Thyroid gland (tissue), 4 donors: Measurements from ENCODE around the gene PRRC2A. TPM values are rescaled to one million over a fixed set of nuclear protein-coding genes. Genes with fewer than 3 reads are reported as not detected.

Experiments used
- DNase-seq, 2 donors: peaks; one replicate each; pipeline ENCODE4 v3.0.0-alpha.2; 2019
- H3K27ac ChIP-seq, 3 donors: fragments of 200-600 bp; sonication (generic); 1 replicate in 2 of 3; 2 replicates in 1 of 3; pipeline ENCODE4 v1.5.1; 2016 to 2019; ENCODE audit warnings: mild to moderate bottlenecking in 1 of 3, moderate library complexity in 1 of 3
- H3K27me3 ChIP-seq: fragments of 200-600 bp; sonication (generic); one replicate; pipeline ENCODE4 v1.5.1; 2019
- H3K36me3 ChIP-seq, 2 donors: fragments of 200-600 bp; sonication (generic); one replicate each; pipeline ENCODE4 v1.5.1; 2016 to 2019
- H3K4me1 ChIP-seq, 2 donors: fragments of 200-600 bp; sonication (generic); one replicate each; pipeline ENCODE4 v1.5.1; 2017 to 2019
- H3K4me3 ChIP-seq, 3 donors: fragments of 200-600 bp; sonication (generic); replicated peaks in 1 of 3; 1 replicate in 2 of 3; 2 replicates in 1 of 3; pipeline ENCODE4 v1.5.1; 2016; ENCODE audit warnings: mild to moderate bottlenecking in 1 of 3
- H3K9me3 ChIP-seq: fragments of 200-600 bp; sonication (generic); one replicate; pipeline ENCODE4 v1.5.1; 2017
- POLR2A ChIP-seq, 2 donors: fragments of 450-650 bp; IDR thresholded peaks; one replicate each; pipeline ENCODE4 v1.6.1; 2017; ENCODE audit warnings: antibody characterized with exemption in 2 of 2, mild to moderate bottlenecking in 2 of 2, moderate library complexity in 1 of 2
- WGBS, 2 donors: methylation state at CpG; one replicate each; pipeline ENCODE4 v1.1.5; 2017; 5-methylcytosine and 5-hydroxymethylcytosine counted together
- intact Hi-C: fragments of 100-400 bp; cut with DNase I; formaldehyde crosslinking; loops from one replicate; pipeline ENCODE4 v1.15.1; 2023
- total RNA-seq, 4 donors: library from RNA; depleted of rRNA; stranded (reverse); fragments of >200 nt; gene quantifications; one replicate each; pipeline ENCODE4 v1.2.3, GENCODE V29; 2016
- TF ChIP-seq, protein P1 (sequence below), 6 experiments: fragments of 200-600 bp in 3 of 6; fragments of 450-650 bp in 3 of 6; sonication (generic) in 3 of 6; IDR thresholded peaks; one replicate each; pipeline ENCODE4 v1.5.1; 2016 to 2019; ENCODE audit warnings: antibody characterized with exemption in 6 of 6, mild to moderate bottlenecking in 2 of 6, inconsistent platforms in 1 of 6, moderate library complexity in 1 of 6

PRRC2A gene
- total RNA-seq, 4 donors from 2014 or later = 68.5 to 127 (median 86.7) TPM

DNA sequence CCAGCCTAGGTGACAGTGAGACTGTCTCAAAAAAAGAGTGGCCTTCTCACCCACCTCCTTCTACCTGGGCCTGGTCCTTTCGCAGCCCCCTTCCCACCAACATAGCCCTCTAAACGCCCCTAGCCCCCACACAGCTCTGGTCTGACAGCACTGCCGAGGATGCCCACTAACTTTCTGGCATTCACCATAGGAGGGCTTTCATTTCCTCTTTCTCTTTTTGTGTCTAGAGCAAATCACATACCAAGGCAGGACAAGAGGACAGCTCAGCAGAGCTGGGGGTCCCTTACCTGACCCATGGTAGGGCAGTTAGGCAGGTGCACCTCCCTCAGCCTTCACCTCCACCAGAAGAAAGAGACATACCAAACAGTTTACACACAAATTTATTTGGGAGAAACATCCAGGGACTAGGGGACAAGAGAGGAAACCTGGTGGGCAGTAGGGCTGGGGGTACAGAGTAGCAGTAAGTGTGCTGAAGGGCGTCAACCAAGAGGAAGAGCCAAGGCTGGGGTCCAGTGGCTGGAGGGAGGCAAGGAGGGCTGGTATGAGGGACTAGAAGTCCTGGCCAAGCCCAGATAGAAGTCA, 55.9 kb downstream of the PRRC2A start:
- TF ChIP-seq, protein P1, sequence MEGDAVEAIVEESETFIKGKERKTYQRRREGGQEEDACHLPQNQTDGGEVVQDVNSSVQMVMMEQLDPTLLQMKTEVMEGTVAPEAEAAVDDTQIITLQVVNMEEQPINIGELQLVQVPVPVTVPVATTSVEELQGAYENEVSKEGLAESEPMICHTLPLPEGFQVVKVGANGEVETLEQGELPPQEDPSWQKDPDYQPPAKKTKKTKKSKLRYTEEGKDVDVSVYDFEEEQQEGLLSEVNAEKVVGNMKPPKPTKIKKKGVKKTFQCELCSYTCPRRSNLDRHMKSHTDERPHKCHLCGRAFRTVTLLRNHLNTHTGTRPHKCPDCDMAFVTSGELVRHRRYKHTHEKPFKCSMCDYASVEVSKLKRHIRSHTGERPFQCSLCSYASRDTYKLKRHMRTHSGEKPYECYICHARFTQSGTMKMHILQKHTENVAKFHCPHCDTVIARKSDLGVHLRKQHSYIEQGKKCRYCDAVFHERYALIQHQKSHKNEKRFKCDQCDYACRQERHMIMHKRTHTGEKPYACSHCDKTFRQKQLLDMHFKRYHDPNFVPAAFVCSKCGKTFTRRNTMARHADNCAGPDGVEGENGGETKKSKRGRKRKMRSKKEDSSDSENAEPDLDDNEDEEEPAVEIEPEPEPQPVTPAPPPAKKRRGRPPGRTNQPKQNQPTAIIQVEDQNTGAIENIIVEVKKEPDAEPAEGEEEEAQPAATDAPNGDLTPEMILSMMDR (IDR thresholded peaks at IDR 0.05) = no peak
- no peak for TF ChIP-seq POLR2A (IDR thresholded peaks at IDR 0.05)
- DNase-seq = no peak
- H3K4me1 ChIP-seq = peaks cover 2 to 7% of the 10 kb centered on the region in 2 donors
- intact Hi-C loops = loop anchor here (10.0 kb wide), 1 partner anchor 288 kb away; no protein-coding TSS in a partner anchor
- no peak overlapping the region for H3K4me3 ChIP-seq
- H3K27me3 ChIP-seq = no peaks in the 10 kb centered on the region
- H3K36me3 ChIP-seq = peaks cover 10 to 19% of the 10 kb centered on the region in 2 donors
- H3K9me3 ChIP-seq = no peaks in the 10 kb centered on the region
- 72 to 81% methylated on average over 4 of the region's 4 CpGs for WGBS, 2 donors
- H3K27ac ChIP-seq = no peak overlapping the region

DNA sequence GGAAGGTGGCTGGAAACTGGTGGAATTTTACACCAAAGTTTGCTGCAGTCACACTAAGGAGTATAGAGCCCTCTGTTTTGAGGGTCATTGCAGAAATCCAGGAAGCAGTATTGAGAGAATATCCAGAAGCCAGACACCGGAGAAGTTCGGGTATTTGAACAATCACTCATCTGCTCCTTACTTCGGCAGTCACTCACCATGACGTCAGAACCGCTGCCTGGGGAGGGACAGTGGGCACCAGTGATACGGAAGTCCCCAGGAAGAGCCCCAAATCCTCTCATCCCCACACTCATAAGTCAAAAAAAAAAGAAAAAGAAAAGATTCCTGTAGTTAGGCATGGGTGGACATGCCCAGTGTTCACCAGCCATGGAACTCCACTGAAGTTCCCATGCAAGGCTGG, 56.4 kb downstream of the PRRC2A start:
- Histone ChIP-seq H3K27me3 (no peaks in the 10 kb centered on the region), H3K9me3 (no peaks in the 10 kb centered on the region), H3K36me3 (peaks cover 6 to 14% of the 10 kb centered on the region in 2 donors), H3K4me3 (no peak overlapping the region), H3K27ac (no peak overlapping the region), H3K4me1 (peaks cover 6 to 12% of the 10 kb centered on the region in 2 donors)
- no peak for DNase-seq
- intact Hi-C loops = loop anchor here (10.0 kb wide), 1 partner anchor 288 kb away; no protein-coding TSS in a partner anchor
- no peak for TF ChIP-seq POLR2A (IDR thresholded peaks at IDR 0.05)
- 48 to 66% methylated on average over 6 of the region's 6 CpGs for WGBS, 2 donors

DNA sequence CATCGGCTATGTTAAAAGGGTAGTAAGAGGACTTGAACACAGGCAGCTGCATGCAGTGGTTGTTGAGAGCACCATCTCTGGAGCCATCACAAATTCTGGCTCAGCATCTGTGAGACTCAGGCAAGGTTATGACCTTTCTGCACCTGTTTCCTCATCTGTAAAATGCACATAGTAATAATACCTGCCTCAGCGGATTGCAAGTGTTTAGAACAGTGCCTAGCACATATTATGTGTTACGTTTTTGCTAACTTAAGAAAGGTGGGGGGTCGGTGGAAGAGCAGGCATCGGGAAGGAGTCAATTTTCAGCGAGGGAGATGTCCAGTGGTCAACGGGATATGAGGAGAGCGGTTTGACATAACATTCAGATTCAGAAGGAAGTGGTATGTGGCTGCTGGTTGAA, 57.4 kb downstream of the PRRC2A start:
- no peaks in the 10 kb centered on the region for H3K9me3 ChIP-seq
- H3K36me3 ChIP-seq = peaks cover 0 to 4% of the 10 kb centered on the region in 2 donors
- TF ChIP-seq, protein P1 (IDR thresholded peaks at IDR 0.05) = no peak
- no peak for TF ChIP-seq POLR2A (IDR thresholded peaks at IDR 0.05)
- H3K27ac ChIP-seq = no peak overlapping the region
- H3K4me3 ChIP-seq = no peak overlapping the region
- H3K4me1 ChIP-seq = peaks cover 9 to 14% of the 10 kb centered on the region in 2 donors
- 71% methylated on average over 8 of the region's 8 CpGs for WGBS, 2 donors
- DNase-seq = no peak
- H3K27me3 ChIP-seq = no peaks in the 10 kb centered on the region
- intact Hi-C loops = loop anchor here (10.0 kb wide), 1 partner anchor 287 kb away; no protein-coding TSS in a partner anchor

DNA sequence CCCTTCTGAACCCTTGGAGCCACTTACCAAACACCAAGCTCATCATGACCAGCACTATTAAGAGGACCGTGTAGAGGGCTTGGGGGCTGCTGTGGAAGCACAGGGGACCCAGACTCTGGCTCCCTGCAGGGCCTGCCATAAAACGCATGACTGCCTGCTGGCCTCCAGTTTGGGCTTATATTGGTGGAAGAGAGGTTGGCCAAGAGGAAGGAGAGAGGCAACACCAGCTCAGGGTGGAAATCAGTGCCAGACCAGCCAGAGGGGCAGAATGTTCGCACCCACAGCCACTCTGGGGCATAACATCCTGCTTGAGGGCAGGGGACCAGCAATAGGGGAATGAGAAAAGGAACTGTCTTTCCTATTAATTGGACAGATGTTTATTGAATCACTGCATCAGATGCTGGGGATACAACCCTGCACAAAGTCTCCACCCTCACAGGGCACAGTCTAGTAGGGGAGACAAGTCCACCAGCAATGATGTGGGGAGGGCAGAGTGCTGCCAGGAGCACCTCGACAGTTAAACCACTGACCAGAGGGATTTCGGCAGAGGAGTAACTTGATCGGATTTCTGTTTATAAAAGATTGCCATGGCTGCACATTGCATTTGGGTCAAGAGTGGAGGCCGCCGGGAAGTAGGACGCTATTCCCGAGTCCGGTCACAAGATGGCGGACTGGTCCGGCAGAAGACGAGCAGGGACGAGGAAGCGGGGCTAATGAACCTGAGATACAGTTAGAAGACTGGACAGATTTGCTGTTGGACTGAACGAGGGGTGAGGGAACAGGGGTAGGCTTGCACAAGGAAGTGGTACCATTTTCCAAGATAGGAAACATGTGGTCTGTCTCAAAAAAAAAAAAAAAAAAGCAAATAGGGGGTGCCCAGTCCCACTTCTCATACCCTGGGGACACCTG, 60.0 kb downstream of the PRRC2A start, which contains the start of gene LY6G5C:
Gene LY6G5C (minus strand): TSS at position 842 of the 909 bp plus-strand sequence. CDS start 694 bp downstream, at position 148.
- H3K4me1 ChIP-seq = peaks cover 10 to 18% of the 10 kb centered on the region in 2 donors
- H3K4me3 ChIP-seq = peak within 1 kb of the TSS in 2 of 3 donors; percentile 24 to 27
- no peaks in the 10 kb centered on the region for H3K36me3 ChIP-seq
- peak within 1 kb of the TSS; percentile 79 to 84 (median 80) for H3K27ac ChIP-seq
- peak; percentile 89 for DNase-seq
- no peaks in the 10 kb centered on the region for H3K27me3 ChIP-seq
- 10 to 13% methylated on average over 17 of the region's 17 CpGs for WGBS, 2 donors
- H3K9me3 ChIP-seq = no peaks in the 10 kb centered on the region
- intact Hi-C loops = loop anchor here (5.0 kb wide), 1 partner anchor 152 kb away; no protein-coding TSS in a partner anchor
- TF ChIP-seq, protein P1 (IDR thresholded peaks at IDR 0.05) = peak; percentile 25 to 89 (median 80)
- TF ChIP-seq POLR2A (IDR thresholded peaks at IDR 0.05) = no peak

DNA sequence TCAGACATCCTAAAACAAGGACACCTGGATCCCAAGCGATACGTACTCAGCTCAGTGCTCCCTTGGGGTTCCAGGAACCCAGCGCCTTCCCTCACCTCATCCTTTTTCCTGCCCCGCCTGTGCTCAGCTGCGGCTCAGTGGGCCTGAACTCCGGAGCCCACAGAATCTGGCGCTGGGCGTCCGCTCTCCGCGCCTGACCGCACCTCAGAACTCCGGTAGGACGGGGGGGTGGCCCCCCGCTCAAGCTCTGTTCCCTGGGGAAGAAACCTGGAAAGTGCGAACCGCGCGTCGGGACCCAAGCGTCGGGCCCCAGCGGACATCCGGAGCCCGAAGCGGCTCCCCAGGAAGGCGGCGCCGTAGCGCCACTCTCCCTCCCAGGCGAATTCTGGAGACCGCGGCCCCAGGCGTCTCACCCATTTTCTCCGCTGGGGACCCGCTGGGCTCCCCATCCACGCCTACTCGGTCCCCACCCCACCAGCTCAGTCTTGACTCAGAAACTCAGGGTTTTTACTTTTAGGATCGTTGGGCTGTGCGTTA, 60.7 kb downstream of the PRRC2A start:
- no peaks in the 10 kb centered on the region for H3K9me3 ChIP-seq
- WGBS, 2 donors = 0% methylated on average over 11 to 27 of the region's 40 CpGs
- intact Hi-C loops = loop anchor here (5.0 kb wide), 1 partner anchor 151 kb away; no protein-coding TSS in a partner anchor
- H3K36me3 ChIP-seq = peaks cover 0 to under 1% of the 10 kb centered on the region in 2 donors
- peak overlapping the region; percentile 79 to 84 (median 80) for H3K27ac ChIP-seq
- no peaks in the 10 kb centered on the region for H3K27me3 ChIP-seq
- peak overlapping the region in 2 of 3 donors; percentile 24 to 27 for H3K4me3 ChIP-seq
- DNase-seq = peak; percentile 91 to 92
- H3K4me1 ChIP-seq = peaks cover 10 to 18% of the 10 kb centered on the region in 2 donors
- TF ChIP-seq POLR2A (IDR thresholded peaks at IDR 0.05) = peak in 1 of 2 donors; percentile 42
- TF ChIP-seq, protein P1 (IDR thresholded peaks at IDR 0.05) = no peak
